GM21526 (cell line): ENCODE data around the gene RNF103.
"Not testable (repeated sequence)": the region's sequence is repeated elsewhere in the genome, so short reads cannot be mapped to it uniquely, and the experiment has no call there.

ENCODE experiments used
- ATAC-seq: cut with Tn5 transposase; IDR thresholded peaks from one replicate; pipeline ENCODE4 v1.9.1; 2021; ENCODE audit warnings: moderate library complexity; ENCODE audit not compliant: unreplicated experiment, low FRiP score

RNF103 gene

DNA sequence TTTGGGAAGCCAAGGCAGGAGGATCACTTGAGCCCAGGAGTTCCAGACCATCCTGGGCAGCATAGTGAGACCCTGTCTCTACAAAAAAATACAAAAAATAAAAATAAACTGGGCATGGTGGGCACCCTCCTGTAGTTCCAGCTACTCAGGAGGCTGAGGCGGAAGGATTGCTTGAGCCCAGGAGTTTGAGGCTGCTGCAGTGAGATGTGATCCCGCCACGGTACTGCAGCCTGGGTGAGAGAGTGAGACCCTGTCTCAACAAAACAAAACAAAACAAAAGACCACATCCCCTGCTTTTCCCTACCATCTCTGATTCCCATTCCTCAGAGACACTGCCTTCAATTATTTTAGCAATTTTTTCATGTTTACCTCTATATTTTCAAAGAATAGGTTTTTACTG is 3.9 kb upstream of the RNF103 start:
- no peak for ATAC-seq

DNA sequence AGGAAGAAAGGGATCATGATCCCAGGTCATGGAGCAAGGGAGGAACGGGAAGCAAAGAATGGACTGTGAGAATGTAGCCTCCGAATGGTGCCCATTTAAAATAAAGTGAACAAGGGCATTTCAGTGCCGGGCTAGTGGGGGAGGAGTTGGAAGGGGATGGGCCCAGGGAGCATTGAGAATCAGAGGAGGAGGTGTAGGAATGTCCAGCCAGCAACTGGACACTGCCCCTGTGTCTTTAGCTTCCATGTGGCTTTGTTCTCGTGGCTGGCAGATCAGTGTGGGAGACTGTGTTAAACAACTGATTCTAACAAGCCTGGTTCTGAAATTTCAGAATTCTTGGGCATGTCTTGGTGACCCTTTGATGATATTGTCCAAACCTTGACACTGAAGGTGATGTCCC is 1.4 kb upstream of the RNF103 start:
- no peak for ATAC-seq

DNA sequence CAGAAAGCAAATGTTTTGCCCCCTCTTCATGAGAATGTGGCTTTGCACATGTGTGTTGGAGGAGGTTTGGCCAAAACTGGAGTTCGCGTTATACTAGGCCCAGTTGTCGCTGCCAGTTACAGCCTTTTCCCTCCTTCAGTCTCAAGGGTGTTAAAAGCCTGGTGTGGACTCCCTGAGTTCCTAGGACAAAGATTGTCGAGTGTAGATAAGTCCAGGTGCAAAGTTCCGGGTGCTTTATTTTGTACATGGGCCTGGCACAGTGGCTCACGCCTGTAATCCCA is 542 bp upstream of the RNF103 start:
- ATAC-seq = no peak

DNA sequence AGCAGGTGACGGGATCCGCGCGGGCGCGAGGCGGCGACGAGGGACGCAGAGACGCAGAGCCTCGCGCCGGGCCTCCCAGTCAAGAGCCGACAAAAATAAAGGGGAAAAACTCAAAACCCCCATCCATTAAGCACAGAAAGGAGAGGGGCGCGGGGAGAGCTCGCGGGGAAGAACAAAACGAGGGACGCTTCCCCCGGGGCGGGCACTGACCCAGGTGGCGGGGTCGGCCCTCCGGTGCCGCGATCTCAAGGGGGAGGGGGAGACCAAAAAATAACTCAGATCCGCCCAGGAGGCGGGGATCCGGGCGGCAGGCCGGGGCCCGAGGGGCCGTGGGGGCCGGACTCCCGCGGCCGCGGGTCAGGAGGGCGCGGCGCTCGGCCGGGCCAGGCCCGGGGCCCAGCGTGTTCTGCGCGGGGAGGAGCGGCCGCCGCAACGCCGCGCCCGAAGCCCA is 597 bp downstream of the RNF103 start:
- peak; percentile 48 for ATAC-seq

DNA sequence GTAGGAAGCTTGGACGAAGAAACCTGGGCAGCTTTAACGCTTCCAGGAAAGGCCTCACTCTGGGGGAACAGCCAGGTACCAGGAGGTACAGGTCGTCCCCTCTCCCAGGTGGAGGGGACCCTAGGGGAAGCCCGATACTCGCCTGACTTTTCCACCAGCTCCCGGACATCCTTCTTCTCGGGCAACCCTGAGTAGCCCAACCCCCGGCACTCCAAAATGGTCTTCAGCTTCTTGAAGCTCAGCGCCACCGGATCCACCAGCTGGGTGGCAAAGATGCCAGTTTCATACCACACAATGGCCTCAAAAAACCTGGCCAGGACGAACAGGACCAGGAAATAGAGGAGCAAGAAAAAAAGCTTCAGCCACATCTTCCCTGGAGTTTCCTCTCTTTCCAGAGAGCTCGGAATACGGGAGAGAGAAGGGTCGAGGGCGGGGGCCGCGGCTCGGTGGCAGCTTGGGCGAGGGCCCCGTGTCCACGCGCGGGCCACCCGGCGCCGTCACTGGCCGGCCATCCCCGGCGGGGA is 1.1 kb downstream of the RNF103 start:
- ATAC-seq = no peak

DNA sequence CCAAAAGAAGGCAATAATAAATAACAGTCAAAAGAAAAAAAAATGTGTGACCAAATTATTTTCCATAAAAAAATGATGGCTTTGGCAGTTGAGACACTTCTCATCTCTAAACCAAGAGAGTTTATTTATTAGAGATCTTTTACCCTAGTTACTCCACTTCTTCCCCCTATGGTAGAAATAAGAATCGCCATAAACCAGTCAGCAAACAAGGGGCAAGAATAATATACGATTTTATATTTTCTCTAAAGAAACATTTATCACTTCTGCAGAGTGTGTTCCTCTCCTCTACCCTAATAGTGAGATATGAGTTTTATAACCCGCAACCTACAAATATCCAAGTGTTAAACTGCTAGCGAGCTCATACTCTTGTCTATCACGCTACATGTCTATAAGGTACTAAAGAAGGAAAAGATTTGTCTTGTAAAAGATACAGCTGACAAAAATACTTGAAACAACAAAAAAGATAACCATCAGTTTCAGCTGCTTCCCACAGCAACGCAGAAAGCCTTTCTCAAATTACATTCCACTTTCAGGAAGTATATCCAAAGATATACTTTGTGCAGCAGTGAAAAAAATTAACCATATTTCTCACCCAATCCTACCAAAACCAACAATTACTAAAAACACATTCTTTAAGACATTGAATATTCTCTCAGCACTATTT is 2.3 kb downstream of the RNF103 start:
- ATAC-seq = no peak

DNA sequence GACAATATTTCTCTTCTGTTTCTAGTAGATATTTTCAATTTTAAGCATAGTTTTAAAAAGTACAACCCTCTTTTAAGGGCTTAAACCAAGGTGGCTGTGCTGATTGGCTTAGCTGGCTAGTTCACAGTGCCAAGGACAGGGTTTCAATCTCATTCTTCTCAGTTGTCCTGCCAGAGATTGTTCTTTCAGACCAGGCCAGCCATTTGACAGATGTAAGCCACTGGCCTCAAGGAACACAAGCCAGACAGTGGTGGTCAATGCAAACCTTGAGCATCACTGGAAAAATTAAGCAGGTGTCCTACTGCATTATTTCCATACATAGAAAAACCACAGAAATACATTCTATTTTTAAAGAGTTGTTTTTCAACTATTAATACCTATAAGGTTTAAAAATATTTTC is 5.9 kb downstream of the RNF103 start:
- no peak for ATAC-seq

DNA sequence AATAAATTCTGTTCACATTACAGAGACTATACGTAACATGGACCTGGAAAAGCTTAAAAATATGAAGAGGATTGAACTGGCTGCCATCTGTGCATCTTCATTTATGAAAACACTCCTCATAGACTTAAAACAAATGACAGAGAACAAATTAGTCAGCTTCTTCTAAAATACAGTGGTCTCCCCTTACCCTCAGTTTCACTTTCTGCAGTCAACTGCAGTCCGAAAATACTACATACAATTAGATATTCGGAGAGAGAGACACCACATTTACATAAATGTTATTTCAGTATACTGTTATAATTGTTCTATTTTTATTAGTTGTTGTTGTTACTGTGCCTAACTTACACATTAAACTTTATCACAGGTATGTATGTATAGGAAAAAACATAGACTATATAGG is 6.5 kb downstream of the RNF103 start:
- ATAC-seq = no peak

DNA sequence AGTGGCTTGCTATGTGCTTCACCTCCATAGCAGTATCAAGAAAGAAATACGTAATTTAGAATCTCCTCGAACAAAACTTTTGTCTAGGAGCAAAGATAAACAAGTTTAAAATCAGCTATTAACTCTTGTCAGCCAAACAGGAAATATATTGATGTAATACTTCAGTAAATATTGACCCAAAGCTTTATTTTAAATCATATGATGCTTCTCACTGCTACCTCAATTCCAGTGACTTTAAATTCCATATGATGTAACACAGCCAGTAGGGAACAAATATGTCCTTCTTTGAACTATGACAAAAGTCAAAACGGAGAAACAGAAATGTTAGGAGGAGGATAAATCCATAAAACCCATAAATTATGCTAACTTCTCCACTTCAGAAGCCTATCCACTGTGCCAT is 7.2 kb downstream of the RNF103 start:
- ATAC-seq = no peak

DNA sequence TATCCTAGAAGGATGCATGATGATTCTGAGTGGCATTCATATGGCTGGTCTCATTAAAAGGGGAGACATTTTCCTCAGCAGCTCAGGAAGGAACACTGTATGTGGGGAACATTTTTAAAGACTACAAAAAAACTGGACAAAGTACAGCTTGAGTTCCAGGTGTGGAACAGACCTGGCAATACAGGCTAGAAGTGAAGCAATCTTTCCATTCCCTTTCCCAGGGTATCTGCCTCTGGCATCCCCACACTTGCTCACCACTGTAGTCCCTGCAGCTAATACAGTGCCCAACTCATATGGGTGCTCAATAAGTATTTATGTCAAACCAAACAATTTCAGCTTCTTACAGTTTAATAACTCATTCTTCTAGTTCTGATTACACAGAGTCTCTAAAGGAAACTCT is 8.1 kb downstream of the RNF103 start:
- ATAC-seq = no peak

DNA sequence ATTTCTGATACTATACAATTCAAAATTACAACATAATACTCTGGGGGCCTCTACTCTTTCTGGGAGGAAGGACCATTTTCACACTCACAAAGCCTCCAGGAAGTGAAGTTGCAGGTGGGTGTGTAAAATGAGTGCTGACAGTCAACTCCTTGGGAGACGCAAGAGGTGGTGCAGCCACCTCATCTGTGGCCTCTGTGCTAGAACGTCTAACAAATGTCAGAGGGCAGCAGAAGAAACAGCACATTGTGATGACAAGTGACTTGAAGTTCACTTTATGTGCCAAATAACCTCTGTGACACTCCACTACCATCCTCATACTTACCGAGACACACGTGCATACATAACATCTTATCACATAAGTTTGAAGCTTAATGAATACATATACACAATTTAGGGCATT is 10.2 kb downstream of the RNF103 start:
- no peak for ATAC-seq

DNA sequence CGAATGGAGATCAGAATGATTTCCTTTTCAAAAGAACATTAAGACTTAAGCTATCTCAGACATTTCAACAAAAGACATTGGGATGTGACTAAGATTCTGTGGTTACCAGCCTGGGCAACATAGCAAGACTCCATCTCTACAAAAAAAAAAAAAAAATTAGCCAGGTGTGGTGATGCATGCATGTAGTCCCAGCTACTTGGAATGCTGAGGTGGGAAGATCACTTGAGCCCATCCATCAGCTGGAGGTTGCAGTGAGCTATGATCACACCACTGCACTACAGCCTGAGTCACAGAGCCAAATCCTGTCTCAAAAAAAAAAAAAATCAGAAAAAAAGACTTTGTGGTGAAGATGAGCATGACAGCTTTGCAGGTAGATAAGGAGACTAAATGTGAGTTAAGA is 12.8 kb downstream of the RNF103 start:
- no peak for ATAC-seq

DNA sequence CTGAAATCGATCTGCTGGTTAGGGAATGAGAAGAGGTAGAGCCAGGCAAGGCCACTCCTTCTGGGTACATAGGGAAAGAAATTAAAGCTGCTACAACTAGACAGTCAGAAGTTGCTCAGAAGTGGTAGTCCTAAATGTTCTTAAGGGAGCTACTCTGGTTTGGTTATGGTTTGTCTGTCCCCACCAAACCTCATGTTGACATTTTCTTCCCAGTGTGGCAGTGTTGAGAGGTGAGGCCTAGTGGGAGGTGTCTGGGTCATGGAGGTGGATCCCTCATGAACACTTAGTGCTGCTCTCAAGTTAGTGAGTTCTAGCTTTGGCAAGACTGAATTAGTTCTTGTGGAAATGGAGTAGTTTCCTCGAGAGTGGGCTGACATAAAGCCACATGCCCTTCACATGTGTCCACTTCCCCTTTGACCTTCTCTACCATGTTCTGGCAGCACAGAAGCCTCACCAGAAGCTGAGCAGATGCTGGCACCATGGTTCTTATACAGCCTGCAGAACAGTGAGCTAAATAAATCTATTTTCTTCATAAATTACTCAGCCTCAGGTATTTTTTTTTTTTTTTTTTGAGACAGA is 14.7 kb downstream of the RNF103 start:
- ATAC-seq = no peak

DNA sequence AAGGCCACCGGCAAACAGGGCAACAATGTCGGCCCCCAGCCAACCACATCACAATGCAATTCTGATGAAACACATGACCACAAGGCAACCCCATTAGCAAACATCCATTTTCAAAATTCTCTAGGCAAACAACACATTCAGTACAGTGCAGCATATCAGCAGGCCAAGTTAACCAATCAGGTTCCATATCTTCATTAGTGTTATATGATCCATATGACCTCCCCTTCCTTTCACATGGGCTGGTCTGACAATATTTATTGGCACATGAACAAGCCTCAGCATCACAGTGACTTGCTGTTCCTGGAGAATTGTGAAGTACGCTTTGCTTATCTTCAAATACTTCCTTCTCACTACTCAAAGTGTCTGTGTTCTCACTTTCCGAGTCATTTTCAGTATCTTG is 19.8 kb downstream of the RNF103 start:
- ATAC-seq = no peak

DNA sequence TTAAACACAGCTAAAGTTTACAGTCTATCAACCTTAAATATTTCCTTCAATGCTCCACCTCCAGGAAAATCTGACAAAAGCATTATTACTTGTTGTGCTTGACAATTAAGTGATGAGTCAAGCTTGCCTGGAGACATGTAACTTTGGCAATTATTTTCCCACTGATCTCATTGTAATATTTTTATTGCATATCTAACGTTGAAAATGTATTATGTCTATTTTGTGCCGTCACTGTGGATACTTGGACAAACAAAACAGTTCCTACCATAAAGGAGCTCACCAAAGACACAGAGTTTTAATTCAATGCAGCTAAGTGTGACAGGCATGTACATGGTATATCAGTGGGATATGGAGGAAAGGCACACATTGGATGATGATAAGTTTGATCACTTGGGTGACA is 24.7 kb downstream of the RNF103 start:
- no peak for ATAC-seq

DNA sequence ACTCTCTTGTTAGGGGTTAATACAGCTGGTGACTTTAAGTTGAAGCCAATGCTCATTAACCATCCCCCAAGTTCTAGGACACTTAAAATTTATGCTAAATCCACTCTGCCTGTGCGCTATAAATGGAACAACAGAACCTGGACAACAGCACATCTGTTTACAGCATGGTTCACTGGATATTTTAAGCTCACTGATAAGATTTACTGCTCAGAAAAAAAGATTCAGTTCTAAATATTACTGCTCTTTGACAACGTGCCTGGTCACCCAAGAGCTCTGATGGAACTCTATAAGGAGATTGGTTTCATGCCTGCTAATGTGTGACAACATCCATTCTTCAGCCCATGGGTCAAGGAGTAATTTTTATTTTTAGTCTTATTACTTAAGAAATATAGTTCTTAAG is 27.5 kb downstream of the RNF103 start:
- no peak for ATAC-seq

DNA sequence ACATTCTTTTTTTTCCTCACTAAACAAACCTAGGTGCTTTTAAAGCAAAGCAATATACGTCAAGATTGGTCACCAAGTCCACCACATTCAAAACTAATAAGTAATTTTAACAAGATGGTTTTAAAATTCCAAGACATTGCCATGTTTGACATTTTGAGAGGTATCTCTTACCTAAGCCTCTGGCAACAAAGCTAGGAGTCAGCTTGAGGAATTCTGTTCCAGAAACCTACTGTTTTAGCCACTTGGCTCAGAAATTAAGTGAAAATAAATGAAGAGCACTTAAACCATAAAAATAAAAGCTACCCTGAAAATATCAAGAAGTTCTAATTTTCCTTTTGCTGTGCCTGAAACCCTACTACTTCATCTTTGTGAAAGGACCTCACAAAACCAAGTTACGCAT is 30.4 kb downstream of the RNF103 start:
- ATAC-seq = no peak

DNA sequence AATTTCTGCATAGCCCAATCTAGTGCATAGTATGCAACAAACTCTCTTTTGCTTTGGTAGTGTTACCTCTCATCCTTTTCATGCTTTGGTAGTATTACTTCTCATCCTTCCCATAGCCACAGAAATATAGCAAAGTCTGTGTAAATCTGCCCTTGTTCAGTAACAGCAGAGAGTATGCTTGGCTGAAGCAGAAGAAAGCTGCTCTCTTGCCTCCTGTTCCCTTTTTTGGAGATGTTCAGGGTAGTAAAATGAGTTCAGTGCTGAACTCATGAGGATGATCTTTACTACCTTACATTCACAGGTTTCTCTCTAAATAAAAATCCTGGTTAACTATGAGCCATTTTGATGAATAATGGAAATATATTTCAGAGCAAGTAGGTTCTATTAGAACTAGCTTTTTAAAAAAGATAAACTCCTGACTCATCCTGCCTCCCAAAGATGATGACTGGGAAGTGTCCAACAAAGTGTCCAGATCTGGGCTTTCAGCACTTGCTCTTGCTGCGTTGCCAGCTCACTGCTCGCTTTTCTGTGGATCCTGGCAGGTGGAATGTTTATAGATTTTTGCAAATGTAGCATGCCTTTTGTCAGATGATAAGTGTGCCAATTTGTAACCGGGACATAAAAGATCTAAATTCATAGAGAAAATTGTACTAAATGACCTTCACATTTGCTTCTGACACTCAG is 31.0 kb downstream of the RNF103 start:
- no peak for ATAC-seq

DNA sequence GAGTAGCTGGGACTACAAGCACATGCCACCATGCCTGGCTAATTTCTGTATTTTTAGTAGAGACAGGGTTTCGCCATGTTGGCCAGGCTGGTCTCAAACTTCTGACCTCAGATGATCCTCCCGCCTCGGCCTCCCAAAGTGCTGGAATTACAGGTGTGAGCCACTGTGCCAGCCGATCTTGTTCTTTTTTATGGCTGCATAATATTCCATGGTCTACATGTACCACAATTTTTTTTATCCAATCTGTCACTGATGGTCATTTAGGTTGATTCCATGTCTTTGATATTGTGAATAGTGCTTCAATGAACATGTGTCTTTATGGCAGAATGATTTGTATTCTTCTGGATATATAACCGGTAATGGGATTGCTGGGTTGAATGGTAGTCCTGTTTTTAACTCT is 34.0 kb downstream of the RNF103 start:
- not testable (repeated sequence) for ATAC-seq

DNA sequence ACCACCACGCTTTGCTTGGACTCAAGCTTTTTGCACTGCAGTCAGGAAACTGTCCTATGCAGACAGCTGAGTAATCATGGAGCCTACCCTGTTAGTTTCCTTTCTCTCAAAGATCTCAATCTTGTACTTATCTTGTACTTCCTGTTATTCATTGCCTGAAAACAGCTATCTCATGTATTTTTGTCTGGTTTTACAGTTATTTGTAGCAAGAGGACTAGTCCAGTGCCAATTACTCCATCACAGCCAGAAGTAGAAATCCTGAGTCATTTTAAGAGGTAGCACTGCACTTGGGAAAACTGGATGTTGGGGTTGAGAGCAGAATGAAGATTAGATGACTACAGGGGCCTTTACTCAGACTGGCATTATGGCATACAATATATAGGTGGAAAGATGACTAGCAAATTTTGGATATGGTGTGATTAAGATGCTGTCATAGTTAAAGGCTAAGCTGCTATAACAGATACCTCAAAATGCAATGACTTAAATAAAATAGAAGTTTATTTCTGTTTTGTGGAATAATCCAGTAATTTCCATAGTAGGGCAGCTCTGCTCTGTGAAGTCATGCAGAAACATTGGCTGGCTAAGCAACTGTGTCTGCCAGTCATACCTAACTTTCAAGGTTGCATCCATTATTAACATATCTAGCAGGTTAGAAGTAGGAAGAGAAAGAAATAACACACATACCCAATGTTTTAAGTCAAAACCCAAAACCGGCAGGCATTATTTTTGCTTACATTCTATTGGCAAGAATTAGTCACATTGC is 39.3 kb downstream of the RNF103 start:
- ATAC-seq = peak; percentile 75

DNA sequence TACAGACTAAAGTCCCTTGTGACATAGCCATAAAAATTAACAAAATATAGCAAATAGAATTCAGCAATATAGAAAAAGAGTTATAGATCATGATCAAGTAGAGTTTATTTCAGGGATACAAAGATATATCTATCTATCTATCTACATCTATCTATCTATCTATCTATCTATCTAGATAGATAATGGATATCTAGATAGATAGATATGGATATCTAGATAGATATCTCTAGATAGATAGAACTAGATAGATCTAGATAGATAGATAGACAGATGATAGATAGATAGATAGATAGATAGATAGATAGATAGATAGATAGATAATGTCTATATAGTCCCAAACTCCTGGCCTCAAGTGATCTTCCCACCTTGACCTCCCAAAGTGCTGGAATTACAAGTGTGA is 43.1 kb downstream of the RNF103 start:
- ATAC-seq = no peak
